ENCODE measurements around the gene KEAP1.
"Not testable (repeated sequence)": the region's sequence is repeated elsewhere in the genome, so short reads cannot be mapped to it uniquely, and the experiment has no call there.

Gene KEAP1

DNA sequence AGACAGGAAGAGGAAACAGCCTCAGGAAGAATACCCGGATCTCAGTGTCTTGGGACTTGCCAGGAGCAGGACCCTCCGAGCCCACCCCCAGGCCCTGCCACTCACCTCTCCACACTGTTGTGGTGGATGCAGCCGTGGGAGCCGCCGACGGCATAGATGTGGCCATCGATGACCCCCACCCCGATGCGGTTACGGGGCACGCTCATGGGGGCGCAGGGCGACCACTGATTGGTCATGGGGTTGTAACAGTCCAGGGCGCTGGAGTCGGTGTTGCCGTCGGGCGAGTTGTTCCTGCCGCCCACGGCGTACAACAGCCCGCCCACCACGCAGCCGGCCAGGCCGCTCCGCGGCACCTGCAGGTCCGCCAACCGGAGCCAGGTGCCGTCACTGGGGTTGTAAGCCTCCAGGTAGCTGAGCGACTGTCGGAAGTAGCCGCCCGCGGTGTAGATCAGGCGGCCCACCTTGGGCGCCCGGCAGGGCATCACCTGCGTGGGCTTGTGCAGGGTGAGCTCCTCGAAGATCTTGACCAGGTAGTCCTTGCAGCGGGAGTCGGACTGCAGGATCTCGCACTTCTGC is 11.6 kb downstream of the KEAP1 start:
- DNase-seq: no peak

DNA sequence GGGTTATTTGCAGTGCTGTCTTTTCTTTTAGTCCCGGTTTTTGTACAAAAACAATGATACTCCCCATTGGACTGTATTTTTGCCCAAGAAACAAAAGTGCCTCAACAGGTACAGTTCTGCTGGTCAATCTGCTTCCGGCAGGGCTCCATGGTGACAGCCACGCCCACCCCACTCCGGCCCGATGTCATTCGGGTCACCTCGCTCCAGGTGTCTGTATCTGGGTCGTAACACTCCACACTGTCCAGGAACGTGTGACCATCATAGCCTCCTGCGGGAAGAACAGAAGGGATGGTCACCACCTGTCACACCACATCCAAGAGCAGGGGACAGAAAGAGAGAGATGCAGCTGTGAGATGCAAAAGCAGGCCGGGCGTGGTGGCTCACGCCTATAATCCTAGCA is 16.6 kb downstream of the KEAP1 start:
- DNase-seq: no peak

DNA sequence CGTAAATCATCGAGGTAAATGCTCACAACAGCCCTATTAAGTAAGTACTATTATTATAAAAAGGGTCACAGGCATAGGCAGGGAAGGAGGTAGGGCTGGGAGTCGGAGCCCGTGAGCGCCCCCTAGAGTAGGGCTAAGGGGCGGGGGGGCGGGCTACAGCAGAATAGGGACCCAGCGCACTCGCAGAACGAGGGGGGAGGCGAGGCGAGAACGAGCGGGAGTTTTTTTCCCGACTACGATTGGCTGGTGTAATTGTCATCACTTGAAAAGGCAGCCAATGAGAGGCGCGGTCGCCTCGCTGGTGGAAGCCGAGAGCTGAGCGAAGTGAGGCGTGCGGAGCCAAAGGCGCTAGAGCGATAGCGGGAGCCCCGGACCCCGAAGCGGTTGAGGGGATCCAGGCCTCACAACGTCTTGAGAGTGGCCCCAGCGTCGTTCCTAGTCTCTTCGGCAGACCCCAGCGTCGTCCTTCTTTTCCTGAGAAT is 24.2 kb downstream of the KEAP1 start:
- peak; percentile 33 for DNase-seq

DNA sequence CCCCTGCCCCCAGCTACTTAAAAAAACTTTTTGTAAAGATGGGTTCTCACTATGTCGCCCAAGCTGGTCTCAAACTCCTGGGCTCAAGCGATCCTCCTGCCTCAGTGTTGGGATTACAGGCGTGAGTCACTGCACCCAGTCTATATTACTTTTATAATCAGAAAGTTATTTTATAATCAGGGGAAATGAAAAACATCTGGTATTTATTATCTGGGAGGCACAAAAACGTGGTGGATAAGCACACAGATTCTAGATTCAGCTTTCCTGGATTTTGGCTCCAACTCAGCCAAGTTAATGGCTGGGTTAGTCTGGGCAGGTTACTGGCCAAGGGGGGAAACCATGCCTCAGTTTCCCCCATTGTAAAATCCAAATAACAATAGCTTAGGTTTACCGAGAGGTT is 24.7 kb downstream of the KEAP1 start:
- no peak for DNase-seq

DNA sequence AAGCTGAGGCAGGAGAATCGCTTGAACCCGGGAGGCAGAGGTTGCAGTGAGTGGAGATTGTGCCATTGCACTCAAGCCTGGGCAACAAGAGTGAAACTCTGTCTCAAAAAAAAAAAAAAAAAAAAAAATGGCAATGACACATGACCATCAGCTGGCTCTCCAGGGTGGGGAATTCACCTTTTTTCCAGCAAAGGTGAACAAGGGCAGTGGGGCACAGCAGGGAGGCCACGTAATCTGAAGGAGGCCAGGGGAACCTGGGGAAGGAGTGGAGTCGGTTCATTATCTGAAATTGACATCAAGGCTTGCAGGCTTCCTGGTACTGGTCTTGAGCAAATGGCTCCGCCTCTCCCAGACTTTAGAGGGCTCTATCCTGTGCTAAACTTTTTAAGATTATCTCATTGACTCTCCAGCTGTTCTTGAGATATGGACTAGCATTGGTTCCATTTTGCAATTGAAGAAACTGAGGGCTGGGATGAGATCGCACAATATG is 28.1 kb downstream of the KEAP1 start:
- no peak for DNase-seq

DNA sequence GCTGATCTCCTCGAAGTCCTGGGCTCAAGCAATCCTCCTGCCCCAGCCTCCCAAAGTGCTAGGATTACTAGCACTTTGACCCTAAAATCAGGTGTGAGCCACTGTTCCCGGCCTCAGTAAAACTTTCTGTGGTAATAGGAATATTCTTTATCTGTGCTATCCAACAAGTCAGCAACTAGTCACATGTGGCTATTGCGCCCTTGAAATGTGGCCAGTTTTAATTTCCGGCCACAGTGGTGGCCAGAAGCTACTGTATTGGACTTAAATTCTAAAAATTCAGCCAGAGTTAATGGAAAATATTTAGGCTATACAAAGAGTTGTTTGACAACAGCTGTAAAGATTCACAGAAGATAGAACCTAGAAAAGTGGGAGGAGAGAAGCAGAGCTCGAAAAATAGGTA is 30.0 kb downstream of the KEAP1 start:
- no peak for DNase-seq

DNA sequence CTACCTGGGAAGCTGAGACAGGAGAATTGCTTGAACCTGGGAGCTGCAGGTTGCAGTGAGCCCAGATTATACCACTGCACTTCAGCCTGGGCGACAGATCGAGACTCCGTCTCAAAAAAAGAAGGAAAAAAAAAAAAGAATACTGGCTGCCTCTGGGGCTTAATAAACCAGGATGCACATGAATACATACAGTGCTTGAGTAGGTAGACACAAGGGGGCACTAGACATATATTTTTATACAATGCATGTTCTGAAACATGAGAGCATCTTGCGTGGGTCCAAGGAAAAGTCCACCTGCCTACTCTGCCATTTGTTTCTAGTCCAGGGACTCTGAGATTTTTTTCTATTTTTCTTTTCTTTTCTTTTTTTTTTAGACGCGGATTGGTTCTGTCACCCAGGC is 31.2 kb downstream of the KEAP1 start:
- DNase-seq: no peak

DNA sequence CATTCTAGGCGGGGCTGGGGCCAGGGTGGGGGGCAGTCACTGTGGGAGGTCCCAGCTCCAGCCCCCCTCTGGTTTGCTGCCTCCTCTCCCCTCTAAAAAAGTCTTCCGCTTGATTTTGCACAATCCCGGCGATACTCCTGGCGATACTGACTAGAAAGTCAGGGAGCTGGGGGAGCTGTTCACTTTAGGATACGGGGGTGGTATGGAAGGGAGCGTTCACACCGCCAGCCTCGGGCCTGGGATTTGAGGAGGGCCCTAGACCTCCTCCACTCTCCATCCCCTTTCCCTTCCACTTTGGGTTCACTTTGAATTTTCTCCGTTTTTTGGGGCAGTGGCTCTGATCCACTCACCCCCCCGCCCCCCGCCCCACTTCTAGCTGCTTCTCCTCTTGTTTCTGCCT is 35.0 kb downstream of the KEAP1 start:
- no peak for DNase-seq

DNA sequence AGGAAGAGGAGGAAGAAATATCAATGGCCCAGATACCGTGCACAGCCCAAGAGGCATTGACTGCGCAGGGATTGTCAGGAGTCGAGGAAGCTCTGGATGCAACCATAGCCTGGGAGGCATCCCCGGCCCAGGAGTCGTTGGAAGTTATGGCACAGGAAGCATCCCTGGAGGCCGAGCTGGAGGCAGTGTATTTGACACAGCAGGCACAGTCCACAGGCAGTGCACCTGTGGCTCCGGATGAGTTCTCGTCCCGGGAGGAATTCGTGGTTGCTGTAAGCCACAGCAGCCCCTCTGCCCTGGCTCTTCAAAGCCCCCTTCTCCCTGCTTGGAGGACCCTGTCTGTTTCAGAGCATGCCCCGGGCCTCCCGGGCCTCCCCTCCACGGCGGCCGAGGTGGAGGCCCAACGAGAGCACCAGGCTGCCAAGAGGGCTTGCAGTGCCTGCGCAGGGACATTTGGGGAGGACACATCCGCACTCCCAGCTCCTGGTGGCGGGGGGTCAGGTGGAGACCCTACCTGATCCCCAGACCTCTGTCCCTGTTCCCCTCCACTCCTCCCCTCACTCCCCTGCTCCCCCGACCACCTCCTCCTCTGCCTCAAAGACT is 36.0 kb downstream of the KEAP1 start:
- DNase-seq: no peak

DNA sequence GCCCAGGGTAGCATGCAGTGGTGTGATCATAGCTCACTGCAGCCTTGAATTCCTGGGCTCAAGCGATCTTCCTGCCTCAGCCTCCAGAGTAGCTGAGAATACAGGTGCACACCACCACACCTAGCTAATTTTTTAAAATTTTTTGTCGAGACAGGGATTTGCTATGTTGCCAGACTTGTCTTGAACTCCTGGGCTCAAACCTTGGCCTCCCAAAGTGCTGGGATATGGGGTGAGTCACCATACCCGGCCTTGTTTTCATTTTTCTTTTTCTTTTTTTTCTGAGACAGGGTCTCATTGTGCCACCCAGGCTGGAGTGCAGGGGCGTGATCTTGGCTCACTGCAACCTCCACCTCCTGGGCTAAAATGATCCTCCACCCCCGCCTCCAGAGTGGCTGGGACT is 38.7 kb downstream of the KEAP1 start:
- no peak for DNase-seq

DNA sequence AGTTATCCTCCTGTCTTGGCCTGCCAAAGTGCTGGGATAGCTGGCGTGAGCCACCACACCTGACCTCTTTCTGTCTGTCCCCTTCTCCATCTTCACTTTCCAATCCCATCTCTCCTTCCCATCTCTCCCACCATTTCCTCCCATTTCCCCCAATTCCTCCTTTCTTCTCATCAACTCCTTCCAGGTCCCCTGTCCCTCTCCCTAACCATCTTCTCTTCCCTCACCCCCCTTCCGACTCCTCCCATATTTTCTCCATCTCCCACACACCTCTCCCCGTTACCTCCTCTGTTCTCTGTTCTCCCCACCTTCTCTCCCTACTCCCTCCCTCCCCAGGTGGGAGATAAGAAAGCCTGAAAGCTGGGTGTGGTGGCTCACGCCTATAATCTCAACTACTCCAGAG is 40.6 kb downstream of the KEAP1 start:
- no peak for DNase-seq

DNA sequence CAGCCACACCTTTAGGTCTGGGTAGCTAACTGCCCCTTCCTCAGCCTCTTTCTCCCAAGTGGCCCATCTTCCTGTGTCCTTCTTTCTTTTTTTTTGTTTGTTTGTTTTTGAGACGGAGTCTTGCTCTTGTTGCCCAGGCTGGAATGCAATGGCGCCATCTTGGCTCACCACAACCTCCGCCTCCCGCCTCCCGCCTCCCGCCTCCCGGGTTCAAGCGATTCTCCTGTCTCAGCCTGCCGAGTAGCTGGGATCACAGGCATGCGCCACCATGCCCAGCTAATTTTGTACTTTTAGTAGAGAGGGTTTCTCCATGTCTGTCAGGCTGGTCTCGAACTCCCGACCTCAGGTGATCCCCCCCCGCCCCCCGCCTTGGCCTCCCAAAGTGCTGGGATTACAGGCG is 41.1 kb downstream of the KEAP1 start:
- DNase-seq: not testable (repeated sequence)

DNA sequence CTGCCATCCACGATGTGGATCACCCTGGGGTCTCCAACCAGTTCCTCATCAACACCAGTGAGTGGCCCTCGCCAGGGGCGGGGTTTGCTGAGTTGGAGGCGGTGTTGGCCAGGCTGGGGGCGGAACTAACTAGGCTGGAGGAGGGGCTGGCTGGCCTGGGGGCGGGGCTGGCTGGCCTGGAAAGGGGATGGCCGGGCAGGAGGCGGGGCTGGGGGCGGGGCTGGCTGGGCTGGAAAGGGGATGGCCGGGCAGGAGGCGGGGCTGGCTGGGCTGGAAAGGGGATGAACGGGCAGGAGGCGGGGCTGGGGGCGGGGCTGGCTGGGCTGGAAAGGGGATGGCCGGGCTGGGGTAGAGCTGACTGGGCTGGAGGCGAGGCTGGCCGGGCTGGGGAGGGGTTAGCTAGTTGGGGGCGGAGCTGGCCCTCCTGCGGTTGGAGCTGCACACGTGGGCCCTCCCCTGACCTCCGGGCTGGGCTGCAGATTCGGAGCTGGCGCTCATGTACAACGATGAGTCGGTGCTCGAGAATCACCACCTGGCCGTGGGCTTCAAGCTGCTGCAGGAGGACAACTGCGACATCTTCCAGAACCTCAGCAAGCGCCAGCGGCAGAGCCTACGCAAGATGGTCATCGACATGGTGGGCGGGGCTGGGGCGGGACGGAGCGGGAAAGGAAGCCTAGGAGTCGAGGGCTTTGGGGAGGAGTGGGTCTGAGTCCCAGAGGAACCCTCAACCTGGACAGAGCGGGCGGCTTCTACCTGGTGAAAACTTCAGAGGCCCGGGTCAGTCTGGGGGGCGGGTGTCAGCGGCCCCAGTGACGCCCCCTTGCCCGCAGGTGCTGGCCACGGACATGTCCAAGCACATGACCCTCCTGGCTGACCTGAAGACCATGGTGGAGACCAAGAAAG is 41.9 kb downstream of the KEAP1 start:
- peak; percentile 43 for DNase-seq

DNA sequence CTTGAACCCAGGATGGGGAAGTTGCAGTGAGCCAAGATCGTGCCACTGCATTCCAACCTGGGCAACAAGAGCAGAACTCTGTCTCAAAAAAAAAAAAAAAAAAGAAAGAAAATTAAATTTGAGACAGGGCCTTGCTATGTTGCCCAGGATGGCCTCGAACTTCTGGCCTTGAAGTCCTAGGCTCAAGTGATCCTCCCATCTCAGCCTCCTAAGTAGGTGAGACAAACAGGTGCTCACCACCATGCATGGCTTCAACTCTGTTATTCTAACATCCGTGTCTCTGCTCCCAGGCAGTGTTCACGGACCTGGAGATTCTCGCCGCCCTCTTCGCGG is 42.5 kb downstream of the KEAP1 start:
- no peak for DNase-seq

DNA sequence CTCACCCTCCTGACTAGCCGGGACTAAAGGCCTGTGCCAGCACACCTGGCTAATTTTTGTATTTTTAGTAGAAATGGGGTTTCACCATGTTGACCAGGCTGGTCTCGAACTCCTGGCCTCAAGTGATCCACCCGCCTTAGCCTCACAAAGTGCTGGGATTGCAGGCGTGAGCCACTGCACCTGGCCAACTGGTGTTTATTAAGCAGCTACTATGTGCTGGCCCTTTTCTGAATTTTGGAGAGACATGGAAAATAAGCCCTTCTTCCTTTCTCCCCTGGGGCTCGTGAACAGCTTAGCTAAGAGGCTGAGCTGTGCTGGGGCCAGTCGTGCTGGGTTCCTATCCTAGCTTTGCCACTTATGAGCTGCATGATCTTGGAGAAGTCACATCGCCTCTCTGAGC is 44.4 kb downstream of the KEAP1 start:
- not testable (repeated sequence) for DNase-seq

DNA sequence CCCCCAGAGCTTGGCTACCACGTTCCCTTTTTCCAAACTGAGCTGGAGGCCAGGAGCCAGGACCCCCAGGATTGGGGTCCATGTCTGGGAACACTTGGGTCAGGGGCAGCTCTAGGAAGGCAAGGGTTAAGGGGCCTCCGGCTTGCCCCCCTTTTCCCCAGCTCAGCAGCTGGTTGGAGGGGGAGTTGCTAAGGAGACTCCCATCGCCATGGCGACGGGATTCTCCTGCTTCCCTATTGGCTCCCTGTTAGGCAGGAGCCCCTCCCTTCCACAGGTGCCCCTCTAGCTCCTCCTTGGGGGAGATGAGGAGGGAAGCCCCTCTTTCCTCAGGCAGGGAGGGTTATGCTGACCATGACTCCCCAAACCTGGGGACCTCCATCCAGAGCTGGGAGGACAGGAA is 48.9 kb downstream of the KEAP1 start:
- no peak for DNase-seq

DNA sequence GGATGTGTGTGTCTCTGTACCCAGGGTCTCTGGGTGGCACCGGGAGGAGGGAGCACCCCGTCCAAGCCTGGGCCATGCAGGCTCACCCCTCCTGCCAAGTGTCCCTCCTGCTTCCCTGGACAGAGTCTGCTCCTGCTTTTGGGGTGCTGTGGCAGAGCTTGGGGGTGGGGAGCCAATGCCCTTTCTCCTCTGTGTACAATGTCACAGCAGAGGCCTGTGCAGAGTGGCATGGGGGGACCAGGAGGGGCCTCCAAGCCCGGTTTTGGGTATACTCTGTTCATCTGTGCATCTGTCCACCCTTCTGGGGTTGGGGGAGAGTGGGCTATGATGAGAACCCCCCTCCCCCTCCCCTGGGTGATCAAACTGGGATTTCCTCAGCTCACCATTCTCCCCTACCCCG is 49.3 kb downstream of the KEAP1 start:
- no peak for DNase-seq

DNA sequence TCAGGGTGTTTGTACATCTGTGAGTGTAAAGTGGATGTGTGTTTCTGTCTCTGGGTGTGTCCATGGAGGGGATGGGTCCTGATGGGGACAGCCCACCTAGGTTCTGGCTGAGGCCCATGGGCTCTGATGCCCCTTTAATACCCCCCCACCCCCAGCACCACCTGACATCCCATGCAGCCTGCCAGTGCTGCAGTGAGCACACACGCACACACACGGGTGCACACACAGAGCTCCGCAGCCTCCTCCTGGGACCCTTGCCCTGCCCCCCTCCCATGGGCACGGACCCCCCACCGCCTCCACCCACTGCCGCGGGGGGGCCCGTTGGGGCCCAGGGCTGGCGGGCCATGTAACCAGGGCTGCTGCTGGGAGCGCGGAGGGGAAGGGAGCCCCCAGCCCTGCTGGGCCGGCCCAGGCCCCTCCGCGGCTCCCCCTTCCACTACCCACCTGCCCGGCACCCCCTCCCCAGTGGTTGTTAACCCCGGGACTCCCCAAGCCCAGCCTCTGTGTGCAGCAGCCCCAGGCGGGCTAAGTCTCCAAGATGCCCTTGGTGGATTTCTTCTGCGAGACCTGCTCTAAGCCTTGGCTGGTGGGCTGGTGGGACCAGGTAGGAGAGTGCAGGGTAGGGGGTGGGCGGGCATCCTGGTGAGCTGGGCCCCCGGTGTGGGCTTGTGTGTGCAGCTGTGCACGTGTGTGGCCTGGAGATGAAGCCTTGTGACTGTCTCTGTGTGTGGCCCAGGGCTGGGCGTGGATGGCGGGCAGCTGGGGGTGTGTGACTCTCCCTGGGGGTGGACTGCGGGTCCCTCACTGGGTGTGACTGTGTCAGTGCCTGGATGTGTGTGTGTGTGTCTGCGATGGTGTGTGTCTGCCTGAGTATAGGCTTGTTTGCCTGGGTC is 50.2 kb downstream of the KEAP1 start:
- no peak for DNase-seq

DNA sequence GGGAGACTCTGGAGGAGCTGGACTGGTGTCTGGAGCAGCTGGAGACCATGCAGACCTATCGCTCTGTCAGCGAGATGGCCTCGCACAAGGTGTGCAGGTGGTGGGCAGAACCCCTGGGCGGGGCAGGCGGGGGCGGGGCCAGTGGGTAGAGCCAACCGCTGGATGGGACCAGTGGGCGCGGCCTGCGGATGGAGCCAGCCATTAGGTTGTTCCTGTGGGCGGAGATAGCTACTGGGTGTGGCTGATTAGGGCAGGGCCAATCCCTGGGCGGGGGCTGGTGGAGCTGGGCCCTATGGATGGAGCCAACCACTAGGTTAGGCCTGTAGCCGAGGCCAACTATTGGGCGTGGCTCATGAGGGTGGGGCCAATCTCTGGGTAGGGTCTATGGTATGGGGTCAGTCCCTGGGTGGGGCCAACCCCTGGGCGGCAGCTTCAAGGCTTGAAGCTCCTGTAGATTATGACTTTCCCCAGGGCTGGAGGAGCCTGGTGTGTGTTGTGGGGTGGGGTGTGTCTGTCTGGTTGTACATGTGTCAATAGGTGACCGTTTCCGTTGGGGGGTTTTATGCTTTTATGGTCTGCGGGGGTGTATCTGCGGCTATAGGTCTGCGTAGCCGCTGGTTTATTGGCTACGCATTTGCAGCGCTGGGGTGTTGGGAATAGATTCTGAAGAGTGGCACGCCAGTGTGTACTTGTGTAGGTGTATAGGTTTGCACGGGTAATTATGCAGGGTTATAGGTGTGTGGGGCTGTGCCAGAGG is 52.1 kb downstream of the KEAP1 start:
- DNase-seq: no peak

DNA sequence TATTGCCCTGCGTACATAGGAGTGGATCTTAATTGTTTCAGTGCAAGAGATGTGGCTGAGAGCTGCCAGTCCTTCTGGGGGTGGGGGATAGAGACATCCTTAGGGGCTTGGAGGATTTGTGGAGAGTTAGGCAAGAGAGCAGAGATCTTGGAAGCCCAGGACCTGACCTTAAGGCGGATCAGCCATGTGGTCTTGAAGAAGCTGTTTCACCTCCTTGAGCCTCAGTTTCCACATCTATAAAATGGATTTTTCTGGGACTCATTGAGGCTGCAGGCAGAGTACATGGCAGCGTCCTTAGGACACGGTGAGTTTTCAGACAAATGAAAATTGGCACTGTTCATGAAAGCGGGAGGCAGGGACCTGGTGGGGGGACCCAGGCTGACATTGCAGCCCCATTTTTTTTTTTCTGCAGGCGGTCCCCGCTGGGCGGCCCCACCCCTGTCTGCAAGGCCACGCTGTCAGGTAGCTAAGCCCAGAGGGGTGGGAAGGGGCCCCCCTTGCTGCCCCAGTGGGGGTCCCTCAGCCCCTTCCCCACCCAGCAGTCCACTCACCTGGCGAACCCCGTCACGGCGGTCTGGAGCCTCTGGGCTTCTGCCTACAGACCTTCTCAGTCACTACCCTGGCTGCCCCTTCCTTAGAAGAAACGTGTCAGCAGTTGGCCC is 52.8 kb downstream of the KEAP1 start:
- no peak for DNase-seq

DNA sequence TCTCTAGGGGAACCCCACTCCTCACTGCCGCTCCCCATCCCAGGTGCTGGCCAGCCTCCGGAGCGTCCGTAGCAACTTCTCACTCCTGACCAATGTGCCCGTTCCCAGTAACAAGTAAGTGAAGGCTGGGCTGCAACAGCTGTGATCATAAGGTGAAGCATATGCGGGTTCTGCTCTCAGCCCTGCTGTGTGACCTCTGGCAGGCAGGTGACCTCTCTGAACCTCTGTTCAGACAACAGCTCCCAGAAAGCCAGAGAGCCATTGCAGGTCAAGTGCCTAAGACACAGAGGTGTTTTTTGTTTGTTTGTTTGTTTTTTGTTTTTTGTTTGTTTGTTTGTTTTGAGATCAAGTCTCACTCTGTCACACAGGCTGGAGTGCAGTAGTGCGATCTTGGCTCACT is 54.1 kb downstream of the KEAP1 start:
- no peak for DNase-seq

DNA sequence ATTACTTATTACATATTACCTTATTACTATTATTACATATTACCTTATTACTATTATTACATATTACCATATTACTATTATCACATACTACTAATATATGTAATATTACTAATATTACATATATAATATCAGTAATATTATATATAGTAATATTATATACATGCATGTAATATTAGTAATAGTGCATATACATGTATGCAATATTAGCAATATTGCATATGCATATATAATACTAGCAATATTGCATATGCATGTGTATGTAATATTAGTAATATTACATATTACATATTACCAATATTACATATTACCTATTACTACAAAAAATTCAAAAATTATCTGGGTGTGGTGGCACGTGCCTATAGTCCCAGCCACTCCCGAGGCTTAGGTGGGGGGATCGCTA is 60.5 kb downstream of the KEAP1 start:
- DNase-seq: no peak

Data from NCI-H748 treated with DMSO at 0.1 percent for 48 hours (cell line).